Astrocyte (in vitro differentiated cells and primary cell): Measurements from ENCODE around the gene CSMD2. TPM values are rescaled to one million over a fixed set of nuclear protein-coding genes. Genes with fewer than 3 reads are reported as not detected.

Source experiments
- DNase-seq: peaks from one replicate; pipeline ENCODE4 v3.0.0-alpha.2; 2010; ENCODE audit warnings: low read depth
- FAIRE-seq: peaks from 2 replicates; lab custom pipeline; 2011; peaks lifted over from hg19 to GRCh38; lab: Jason Lieb, UNC
- H2AFZ ChIP-seq: 2 replicates; pipeline ENCODE4 v1.6.0; 2012; ENCODE audit warnings: low read depth, low read length, inconsistent platforms
- H3K27ac ChIP-seq: 2 replicates; pipeline ENCODE4 v1.5.1; 2011; ENCODE audit warnings: low read depth, low read length, inconsistent platforms
- H3K27me3 ChIP-seq: 2 replicates; pipeline ENCODE4 v1.6.0; 2011; ENCODE audit warnings: low read length, inconsistent platforms; ENCODE audit not compliant: insufficient read depth
- H3K36me3 ChIP-seq: 2 replicates; pipeline ENCODE4 v1.5.1; 2011; ENCODE audit warnings: low read length, inconsistent platforms; ENCODE audit not compliant: insufficient read depth
- H3K4me1 ChIP-seq: 2 replicates; pipeline ENCODE4 v1.5.1; 2011; ENCODE audit warnings: low read length, inconsistent platforms; ENCODE audit not compliant: insufficient read depth
- H3K4me2 ChIP-seq: 2 replicates; pipeline ENCODE4 v1.6.0; 2012; ENCODE audit warnings: low read length, inconsistent platforms
- H3K4me3 ChIP-seq: 2 replicates; pipeline ENCODE4 v1.5.1; 2011; ENCODE audit warnings: low read depth, mild to moderate bottlenecking, low read length, inconsistent platforms; ENCODE audit not compliant: insufficient read depth
- H3K79me2 ChIP-seq: 2 replicates; pipeline ENCODE4 v1.6.0; 2012; ENCODE audit warnings: mild to moderate bottlenecking, low read length, inconsistent platforms; ENCODE audit not compliant: insufficient read depth
- H3K9ac ChIP-seq: 2 replicates; pipeline ENCODE4 v1.6.0; 2012; ENCODE audit warnings: mild to moderate bottlenecking, low read length, inconsistent platforms
- H3K9me3 ChIP-seq: 2 replicates; pipeline ENCODE4 v1.5.1; 2012; ENCODE audit warnings: low read depth, mild to moderate bottlenecking, low read length, inconsistent platforms; ENCODE audit not compliant: insufficient read depth
- H4K20me1 ChIP-seq: 2 replicates; pipeline ENCODE4 v1.6.0; 2012; ENCODE audit warnings: low read length, inconsistent platforms; ENCODE audit not compliant: insufficient read depth
- H3K27ac Mint-ChIP-seq: one replicate; pipeline ENCODE4 v1.8.0; 2021; ENCODE audit warnings: mild to moderate bottlenecking, mixed read lengths; ENCODE audit not compliant: unreplicated experiment
- H3K27me3 Mint-ChIP-seq: one replicate; pipeline ENCODE4 v1.8.0; 2021; ENCODE audit warnings: low read depth, mixed read lengths; ENCODE audit not compliant: unreplicated experiment
- H3K36me3 Mint-ChIP-seq: one replicate; pipeline ENCODE4 v1.8.0; 2021; ENCODE audit warnings: low read depth, mixed read lengths; ENCODE audit not compliant: unreplicated experiment
- H3K4me1 Mint-ChIP-seq: one replicate; pipeline ENCODE4 v1.8.0; 2021; ENCODE audit warnings: low read depth, mixed read lengths; ENCODE audit not compliant: unreplicated experiment
- H3K4me3 Mint-ChIP-seq: one replicate; pipeline ENCODE4 v1.8.0; 2021; ENCODE audit warnings: mild to moderate bottlenecking, moderate library complexity, mixed read lengths; ENCODE audit not compliant: unreplicated experiment
- H3K9me3 Mint-ChIP-seq: one replicate; pipeline ENCODE4 v1.8.0; 2021; ENCODE audit warnings: mild to moderate bottlenecking, mixed read lengths; ENCODE audit not compliant: unreplicated experiment
- EZH2 ChIP-seq: IDR thresholded peaks from 2 replicates; pipeline ENCODE4 v1.6.1; 2012; ENCODE audit warnings: mild to moderate bottlenecking, low read length, inconsistent platforms; ENCODE audit not compliant: insufficient read depth
- total RNA-seq: library from RNA; stranded (reverse); gene quantifications from 2 replicates; pipeline ENCODE4 v1.2.1, GENCODE V29; 2021
- TF ChIP-seq, protein P1 (sequence below): IDR thresholded peaks from 2 replicates; pipeline ENCODE4 v1.5.1; 2011; ENCODE audit warnings: low read depth, mild to moderate bottlenecking, inconsistent platforms, low read length, moderate library complexity; ENCODE audit not compliant: insufficient read depth

CSMD2 gene
- total RNA-seq, 1 donor from 2014 or later: 11.1 TPM

DNA sequence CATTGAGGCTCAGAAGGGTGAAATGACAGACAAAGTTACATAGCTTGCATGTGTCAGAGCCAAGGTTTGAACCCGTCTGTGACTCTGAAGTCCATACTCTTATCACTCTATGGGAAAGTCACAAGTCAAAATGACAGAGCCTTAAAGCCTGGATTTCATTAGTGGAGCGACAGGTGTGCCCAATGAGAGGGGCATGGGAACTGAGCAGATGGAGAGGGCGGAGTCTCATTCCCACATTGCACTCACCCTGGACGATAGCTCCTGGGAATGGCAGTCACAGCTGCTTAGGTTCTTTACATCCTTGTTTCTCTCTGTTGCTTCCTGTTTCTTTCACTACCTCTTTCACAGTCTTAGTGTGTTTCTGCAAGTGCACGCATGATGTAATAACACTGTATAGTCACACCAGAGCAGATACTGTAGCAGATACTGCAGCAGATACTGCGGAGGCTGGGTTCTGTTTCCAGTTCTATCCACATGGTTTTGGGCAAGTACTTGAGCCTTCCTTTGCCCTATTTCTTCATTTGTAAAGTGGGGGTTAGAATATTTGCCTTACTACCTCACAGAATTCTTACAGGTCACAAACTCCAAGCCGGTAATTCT is 565.4 kb downstream of the CSMD2 start:
- H3K4me3 ChIP-seq: no peak overlapping the region
- H3K36me3 ChIP-seq: peaks cover 4% of the 10 kb centered on the region
- no peak overlapping the region for H3K4me3 Mint-ChIP-seq
- H3K27ac Mint-ChIP-seq: no peak overlapping the region
- peaks cover 30% of the 10 kb centered on the region for H3K36me3 Mint-ChIP-seq
- H4K20me1 ChIP-seq: no peaks in the 10 kb centered on the region
- DNase-seq (no peak), FAIRE-seq (no peak)
- H3K4me1 Mint-ChIP-seq: no peaks in the 10 kb centered on the region
- H3K9me3 ChIP-seq: no peaks in the 10 kb centered on the region
- H3K4me1 ChIP-seq: no peaks in the 10 kb centered on the region
- H3K79me2 ChIP-seq: no peaks in the 10 kb centered on the region
- peaks cover 12% of the 10 kb centered on the region for H3K27me3 Mint-ChIP-seq
- H3K4me2 ChIP-seq: no peak overlapping the region
- peaks cover 5% of the 10 kb centered on the region for H3K9me3 Mint-ChIP-seq
- H3K27me3 ChIP-seq: no peaks in the 10 kb centered on the region
- H2AFZ ChIP-seq: no peak overlapping the region
- no peak overlapping the region for H3K27ac ChIP-seq
- H3K9ac ChIP-seq: no peak overlapping the region
- TF ChIP-seq, protein P1, sequence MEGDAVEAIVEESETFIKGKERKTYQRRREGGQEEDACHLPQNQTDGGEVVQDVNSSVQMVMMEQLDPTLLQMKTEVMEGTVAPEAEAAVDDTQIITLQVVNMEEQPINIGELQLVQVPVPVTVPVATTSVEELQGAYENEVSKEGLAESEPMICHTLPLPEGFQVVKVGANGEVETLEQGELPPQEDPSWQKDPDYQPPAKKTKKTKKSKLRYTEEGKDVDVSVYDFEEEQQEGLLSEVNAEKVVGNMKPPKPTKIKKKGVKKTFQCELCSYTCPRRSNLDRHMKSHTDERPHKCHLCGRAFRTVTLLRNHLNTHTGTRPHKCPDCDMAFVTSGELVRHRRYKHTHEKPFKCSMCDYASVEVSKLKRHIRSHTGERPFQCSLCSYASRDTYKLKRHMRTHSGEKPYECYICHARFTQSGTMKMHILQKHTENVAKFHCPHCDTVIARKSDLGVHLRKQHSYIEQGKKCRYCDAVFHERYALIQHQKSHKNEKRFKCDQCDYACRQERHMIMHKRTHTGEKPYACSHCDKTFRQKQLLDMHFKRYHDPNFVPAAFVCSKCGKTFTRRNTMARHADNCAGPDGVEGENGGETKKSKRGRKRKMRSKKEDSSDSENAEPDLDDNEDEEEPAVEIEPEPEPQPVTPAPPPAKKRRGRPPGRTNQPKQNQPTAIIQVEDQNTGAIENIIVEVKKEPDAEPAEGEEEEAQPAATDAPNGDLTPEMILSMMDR: no peak
- no peak for TF ChIP-seq EZH2

DNA sequence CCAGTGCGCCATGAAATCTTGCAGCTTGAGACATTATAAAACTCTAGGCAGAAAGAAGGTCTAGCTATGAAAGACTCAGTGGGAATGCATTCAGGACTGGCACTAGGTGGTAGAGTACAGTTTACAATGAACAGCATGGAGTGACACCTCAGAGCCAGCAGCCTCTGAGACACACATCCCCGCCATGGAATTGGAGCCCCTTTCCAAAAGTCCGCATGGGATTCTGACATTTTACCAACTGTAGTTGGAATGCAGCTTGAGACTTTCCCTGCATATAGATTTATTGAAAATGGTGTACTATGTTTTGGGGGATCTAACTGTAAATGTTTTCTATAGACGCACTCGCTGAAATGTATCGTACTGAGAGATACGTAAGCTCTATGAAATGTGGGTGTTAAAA is 576.3 kb downstream of the CSMD2 start:
- no peak overlapping the region for H3K27ac Mint-ChIP-seq
- peaks cover 10% of the 10 kb centered on the region for H3K4me1 Mint-ChIP-seq
- DNase-seq (no peak), FAIRE-seq (no peak)
- Histone ChIP-seq H3K27me3 (no peaks in the 10 kb centered on the region), H3K4me1 (peaks cover 5% of the 10 kb centered on the region), H3K9ac (no peak overlapping the region), H3K9me3 (peaks cover 2% of the 10 kb centered on the region), H3K79me2 (no peaks in the 10 kb centered on the region), H3K4me3 (no peak overlapping the region), H2AFZ (no peak overlapping the region), H3K27ac (no peak overlapping the region), H3K4me2 (no peak overlapping the region), H4K20me1 (no peaks in the 10 kb centered on the region), H3K36me3 (no peaks in the 10 kb centered on the region)
- no peaks in the 10 kb centered on the region for H3K27me3 Mint-ChIP-seq
- H3K4me3 Mint-ChIP-seq: no peak overlapping the region
- peaks cover 5% of the 10 kb centered on the region for H3K9me3 Mint-ChIP-seq
- peaks cover 11% of the 10 kb centered on the region for H3K36me3 Mint-ChIP-seq
- TF ChIP-seq, protein P1: no peak
- no peak for TF ChIP-seq EZH2

DNA sequence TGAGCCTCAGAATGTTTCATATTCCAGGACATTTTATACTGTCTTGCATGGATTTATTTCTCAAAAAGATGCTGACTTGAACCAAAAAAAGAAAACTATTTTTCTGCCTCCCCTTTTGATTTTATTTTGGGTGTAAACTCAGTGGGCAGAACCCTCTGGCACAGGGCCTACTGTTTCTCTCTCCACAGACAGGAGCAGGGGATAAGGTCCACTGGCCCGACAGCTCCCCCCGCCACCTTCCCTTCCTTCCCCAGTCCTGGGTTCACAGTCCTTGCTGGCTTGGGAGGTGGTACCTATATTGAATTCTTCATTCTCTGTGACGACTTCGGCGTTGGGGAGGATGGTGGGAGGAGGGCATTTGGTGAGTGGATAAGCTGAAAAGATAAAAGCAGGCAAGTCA is 578.2 kb downstream of the CSMD2 start:
- Histone ChIP-seq H3K36me3 (no peaks in the 10 kb centered on the region), H4K20me1 (no peaks in the 10 kb centered on the region), H3K9ac (no peak overlapping the region), H3K27ac (no peak overlapping the region), H3K4me3 (no peak overlapping the region), H3K4me1 (peaks cover 5% of the 10 kb centered on the region), H3K79me2 (no peaks in the 10 kb centered on the region), H3K9me3 (peaks cover 2% of the 10 kb centered on the region), H3K4me2 (no peak overlapping the region), H3K27me3 (no peaks in the 10 kb centered on the region), H2AFZ (no peak overlapping the region)
- Mint-ChIP-seq H3K4me1 (peaks cover 10% of the 10 kb centered on the region), H3K27ac (no peak overlapping the region), H3K4me3 (no peak overlapping the region), H3K36me3 (peaks cover 12% of the 10 kb centered on the region), H3K9me3 (peaks cover 2% of the 10 kb centered on the region), H3K27me3 (no peaks in the 10 kb centered on the region)
- TF ChIP-seq, protein P1: no peak
- TF ChIP-seq EZH2: no peak
- DNase-seq: no peak
- FAIRE-seq: no peak
